Trophoblast cell (in vitro differentiated cells and primary cell): ENCODE data around the gene ATF3.

Experiments used
- DNase-seq, 2 donors: peaks; one replicate each; pipeline ENCODE4 v3.0.0-alpha.2; 2016
- H2AFZ ChIP-seq: 2 replicates; pipeline ENCODE4 v1.6.1; 2013; ENCODE audit warnings: low read length, moderate library complexity, mild to moderate bottlenecking; ENCODE audit not compliant: insufficient read depth, poor library complexity
- H2AK5ac ChIP-seq: 2 replicates; pipeline ENCODE4 v1.6.1; 2013; ENCODE audit warnings: mild to moderate bottlenecking, low read length
- H2BK120ac ChIP-seq: 2 replicates; pipeline ENCODE4 v1.6.1; 2013; ENCODE audit warnings: low read length, mild to moderate bottlenecking, moderate library complexity; ENCODE audit not compliant: insufficient read depth, poor library complexity
- H2BK12ac ChIP-seq: 2 replicates; pipeline ENCODE4 v1.6.1; 2013; ENCODE audit warnings: mild to moderate bottlenecking, low read length, moderate library complexity
- H2BK5ac ChIP-seq: 2 replicates; pipeline ENCODE4 v1.6.1; 2013; ENCODE audit warnings: low read length, low read depth, moderate library complexity, mild to moderate bottlenecking; ENCODE audit not compliant: poor library complexity
- H3K14ac ChIP-seq: 2 replicates; pipeline ENCODE4 v1.6.1; 2013; ENCODE audit warnings: mild to moderate bottlenecking, low read length
- H3K18ac ChIP-seq: 2 replicates; pipeline ENCODE4 v1.6.1; 2013; ENCODE audit warnings: mild to moderate bottlenecking, low read length
- H3K23ac ChIP-seq: 2 replicates; pipeline ENCODE4 v1.6.1; 2013; ENCODE audit warnings: low read length
- H3K27ac ChIP-seq: 2 replicates; pipeline ENCODE4 v1.5.1; 2013; ENCODE audit warnings: low read depth, mild to moderate bottlenecking, inconsistent platforms, low read length, moderate library complexity
- H3K27me3 ChIP-seq: 2 replicates; pipeline ENCODE4 v1.6.1; 2013; ENCODE audit warnings: inconsistent platforms, mild to moderate bottlenecking, low read length, moderate library complexity; ENCODE audit not compliant: insufficient read depth
- H3K36me3 ChIP-seq, 2 experiments: 1 replicate in 1 of 2; 2 replicates in 1 of 2; pipeline ENCODE4 v1.6.1; 2013; ENCODE audit warnings: low read length in 2 of 2, mild to moderate bottlenecking in 2 of 2, moderate library complexity in 1 of 2; ENCODE audit not compliant: insufficient read depth in 2 of 2, control insufficient read depth in 1 of 2
- H3K4ac ChIP-seq: 2 replicates; pipeline ENCODE4 v1.6.1; 2013; ENCODE audit warnings: low read depth, mild to moderate bottlenecking, low read length, moderate library complexity
- H3K4me1 ChIP-seq, 2 experiments: 1 replicate in 1 of 2; 2 replicates in 1 of 2; pipeline ENCODE4 v1.6.1; 2013; ENCODE audit warnings: low read length in 2 of 2, mild to moderate bottlenecking in 2 of 2, moderate library complexity in 1 of 2; ENCODE audit not compliant: insufficient read depth in 2 of 2, control insufficient read depth in 1 of 2
- H3K4me2 ChIP-seq: 2 replicates; pipeline ENCODE4 v1.6.1; 2013; ENCODE audit warnings: inconsistent platforms, mild to moderate bottlenecking, low read length, moderate library complexity
- H3K4me3 ChIP-seq: 2 replicates; pipeline ENCODE4 v1.5.1; 2013; ENCODE audit warnings: mild to moderate bottlenecking, low read depth, low read length, inconsistent platforms
- H3K79me1 ChIP-seq: one replicate; pipeline ENCODE4 v1.6.1; 2013; ENCODE audit warnings: low read length
- H3K79me2 ChIP-seq: 2 replicates; pipeline ENCODE4 v1.6.1; 2013; ENCODE audit warnings: low read length, mild to moderate bottlenecking; ENCODE audit not compliant: control insufficient read depth, insufficient read depth, poor library complexity
- H3K9ac ChIP-seq: 2 replicates; pipeline ENCODE4 v1.6.1; 2013; ENCODE audit warnings: mild to moderate bottlenecking, low read length
- H3K9me3 ChIP-seq: 2 replicates; pipeline ENCODE4 v1.6.1; 2013; ENCODE audit warnings: low read depth, mild to moderate bottlenecking, control low read depth, inconsistent platforms, low read length; ENCODE audit not compliant: insufficient read depth
- H4K12ac ChIP-seq: 2 replicates; pipeline ENCODE4 v1.6.1; 2013; ENCODE audit warnings: low read depth, mild to moderate bottlenecking, low read length, moderate library complexity
- H4K8ac ChIP-seq: 2 replicates; pipeline ENCODE4 v1.6.1; 2013; ENCODE audit warnings: low read depth, mild to moderate bottlenecking, low read length, moderate library complexity
- H4K91ac ChIP-seq: one replicate; pipeline ENCODE4 v1.6.1; 2013; ENCODE audit warnings: low read depth, mild to moderate bottlenecking, low read length, moderate library complexity
- WGBS: extraction: QIAGEN DNeasy Blood & Tissue Kit; methylation state at CpG from one replicate; pipeline ENCODE4 v1.1.7; 2013; ENCODE audit warnings: missing lambda C conversion rate; ENCODE audit not compliant: insufficient read length, insufficient coverage; ENCODE audit errors: extremely low coverage; 5-methylcytosine and 5-hydroxymethylcytosine counted together

The ATF3 gene

DNA sequence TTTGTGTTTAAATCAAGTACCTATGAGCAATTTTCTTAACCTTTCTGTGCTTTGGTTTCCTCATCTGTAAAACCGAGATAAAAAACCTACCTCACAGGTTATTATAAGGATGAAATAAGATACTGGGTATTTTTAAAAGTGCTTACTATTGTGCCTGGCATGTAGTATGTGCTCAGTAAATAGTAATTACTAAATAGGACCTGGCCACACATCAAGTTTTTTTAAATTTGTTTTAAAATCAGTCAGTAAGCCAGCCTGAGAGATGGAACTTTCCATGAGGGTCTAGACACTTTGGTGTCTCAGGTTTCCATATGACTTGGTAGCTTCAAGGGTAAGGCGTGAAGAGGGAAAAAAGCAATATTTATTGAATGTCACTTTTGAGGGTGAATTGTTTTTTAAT is 7.0 kb upstream of the ATF3 start:
- Histone ChIP-seq H3K36me3 (no peaks in the 10 kb centered on the region), H3K27me3 (no peaks in the 10 kb centered on the region)

GRCh38 chr1:212605441-212606394 is 2.8 kb upstream of the ATF3 start:
- Histone ChIP-seq H3K79me2 (peaks cover 29% of the 10 kb centered on the region), H3K4me2 (peak overlapping the region; percentile 93), H3K27me3 (no peaks in the 10 kb centered on the region), H2AK5ac (peak overlapping the region; percentile 50), H3K79me1 (peaks cover 35% of the 10 kb centered on the region), H3K4me1 (peaks cover 13 to 25% of the 10 kb centered on the region in 2 experiments), H2BK12ac (peak overlapping the region; percentile 65), H3K36me3 (no peaks in the 10 kb centered on the region), H4K91ac (peak overlapping the region; percentile 31), H3K27ac (peak overlapping the region; percentile 39), H3K14ac (no peak overlapping the region), H2BK5ac (no peak overlapping the region), H4K12ac (no peak overlapping the region), H3K4ac (no peak overlapping the region), H4K8ac (no peak overlapping the region), H2BK120ac (peak overlapping the region; percentile 12), H3K18ac (no peak overlapping the region), H3K9me3 (no peaks in the 10 kb centered on the region), H3K23ac (no peak overlapping the region), H3K9ac (no peak overlapping the region), H2AFZ (no peak overlapping the region), H3K4me3 (no peak overlapping the region)
- WGBS, result no CpG with 5 or more reads among the region's 9 CpGs
- DNase-seq, result peak; percentile 51 to 83

More for the DNA sequence above, 7.0 kb upstream of the ATF3 start:
- Histone ChIP-seq H3K9ac (no peak overlapping the region), H3K27ac (no peak overlapping the region), H3K79me1 (peaks cover 14% of the 10 kb centered on the region), H2AFZ (no peak overlapping the region), H2AK5ac (no peak overlapping the region), H3K79me2 (peaks cover 3% of the 10 kb centered on the region), H3K14ac (no peak overlapping the region), H2BK120ac (no peak overlapping the region), H4K8ac (no peak overlapping the region), H2BK5ac (no peak overlapping the region), H3K23ac (no peak overlapping the region), H3K4me3 (no peak overlapping the region), H3K18ac (no peak overlapping the region), H4K12ac (no peak overlapping the region), H3K4me1 (peaks cover 3 to 19% of the 10 kb centered on the region in 2 experiments), H4K91ac (no peak overlapping the region), H3K4ac (no peak overlapping the region), H3K9me3 (no peaks in the 10 kb centered on the region), H2BK12ac (no peak overlapping the region), H3K4me2 (no peak overlapping the region)
- peak in 1 of 2 donors; percentile 19 for DNase-seq
- no CpG with 5 or more reads among the region's 2 CpGs for WGBS

DNA sequence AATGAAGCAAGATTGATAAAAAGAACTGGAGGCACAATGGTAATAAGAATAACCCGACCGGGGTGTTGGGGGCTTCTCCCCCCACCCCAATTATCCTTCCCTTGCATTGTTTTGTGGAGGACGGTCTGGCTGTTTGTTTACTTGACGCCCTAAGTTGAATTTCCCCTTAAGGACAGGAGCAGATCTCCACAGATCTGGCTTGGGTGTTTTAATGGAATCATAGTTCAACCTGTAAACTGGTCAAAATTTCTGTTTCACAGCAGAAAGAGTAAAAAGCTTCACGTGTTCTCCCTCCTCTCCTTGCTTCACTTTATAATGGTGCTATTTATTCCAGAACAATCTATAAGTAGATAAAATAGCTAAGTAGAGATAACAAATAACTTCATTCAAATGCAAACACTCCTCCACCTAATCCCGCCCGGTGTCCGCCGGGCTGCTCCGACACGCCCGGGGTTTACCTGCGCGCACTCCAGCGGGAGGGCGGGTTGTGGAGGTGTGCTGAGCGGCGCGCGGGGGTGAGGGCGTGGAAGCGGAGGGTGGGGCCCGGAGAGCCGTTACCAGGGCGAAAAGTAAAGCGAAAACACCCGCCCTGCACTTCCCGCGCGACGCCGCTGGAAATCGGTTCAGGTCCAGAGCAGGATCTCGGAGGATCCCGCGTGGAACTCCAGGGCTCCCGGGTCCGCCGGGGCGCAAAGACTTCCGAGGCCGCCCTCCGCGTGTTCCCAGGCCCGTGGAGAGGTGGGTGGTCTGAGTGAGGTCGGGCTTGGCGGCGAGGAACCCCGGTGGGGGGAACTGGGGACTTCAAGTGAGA is 2.0 kb upstream of the ATF3 start:
- H2BK5ac ChIP-seq, result no peak overlapping the region
- H3K9ac ChIP-seq, result peak overlapping the region; percentile 83
- peaks cover 35% of the 10 kb centered on the region for H3K79me1 ChIP-seq

GRCh38 chr1:212607206-212607912 is 1.2 kb upstream of the ATF3 start:
- H2BK12ac ChIP-seq, result peak overlapping the region; percentile 99
- H3K9ac ChIP-seq, result peak overlapping the region; percentile 83
- H3K36me3 ChIP-seq, result no peaks in the 10 kb centered on the region
- peak overlapping the region; percentile 88 for H3K4ac ChIP-seq
- peaks cover 16 to 34% of the 10 kb centered on the region in 2 experiments for H3K4me1 ChIP-seq
- peak overlapping the region; percentile 53 for H2AK5ac ChIP-seq
- H3K18ac ChIP-seq, result peak overlapping the region; percentile 97
- H4K8ac ChIP-seq, result peak overlapping the region; percentile 93
- H3K27me3 ChIP-seq, result no peaks in the 10 kb centered on the region
- peaks cover 35% of the 10 kb centered on the region for H3K79me1 ChIP-seq
- H3K27ac ChIP-seq, result peak overlapping the region; percentile 95
- H3K23ac ChIP-seq, result no peak overlapping the region
- peak overlapping the region; percentile 98 for H2BK120ac ChIP-seq
- WGBS, result no CpG with 5 or more reads among the region's 34 CpGs
- peak overlapping the region; percentile 91 for H4K12ac ChIP-seq
- H2AFZ ChIP-seq, result peak overlapping the region; percentile 81
- peak overlapping the region; percentile 98 for H3K14ac ChIP-seq
- H3K4me3 ChIP-seq, result peak overlapping the region; percentile 74
- peak; percentile 86 to 91 for DNase-seq
- H3K9me3 ChIP-seq, result no peaks in the 10 kb centered on the region
- peak overlapping the region; percentile 97 for H2BK5ac ChIP-seq
- H3K79me2 ChIP-seq, result peaks cover 29% of the 10 kb centered on the region
- peak overlapping the region; percentile 99 for H4K91ac ChIP-seq
- peak overlapping the region; percentile 93 for H3K4me2 ChIP-seq

More for the DNA sequence above, 2.0 kb upstream of the ATF3 start:
- peak overlapping the region; percentile 84 for H2BK12ac ChIP-seq
- no peak overlapping the region for H3K23ac ChIP-seq
- H3K4ac ChIP-seq, result peak overlapping the region; percentile 53
- H3K27ac ChIP-seq, result peak overlapping the region; percentile 36
- peak overlapping the region; percentile 97 for H3K18ac ChIP-seq
- peak overlapping the region; percentile 99 for H4K91ac ChIP-seq
- H2BK120ac ChIP-seq, result peak overlapping the region; percentile 98
- no peaks in the 10 kb centered on the region for H3K36me3 ChIP-seq
- no peaks in the 10 kb centered on the region for H3K27me3 ChIP-seq
- no peaks in the 10 kb centered on the region for H3K9me3 ChIP-seq
- peak overlapping the region; percentile 93 for H4K8ac ChIP-seq
- no peak overlapping the region for H2AK5ac ChIP-seq
- H4K12ac ChIP-seq, result no peak overlapping the region
- H2AFZ ChIP-seq, result peak overlapping the region; percentile 58
- WGBS, result no CpG with 5 or more reads among the region's 49 CpGs
- H3K4me3 ChIP-seq, result peak overlapping the region; percentile 74
- H3K4me2 ChIP-seq, result peak overlapping the region; percentile 93
- DNase-seq, result peak; percentile 83 to 87
- peaks cover 29% of the 10 kb centered on the region for H3K79me2 ChIP-seq
- H3K4me1 ChIP-seq, result peaks cover 13 to 31% of the 10 kb centered on the region in 2 experiments
- H3K14ac ChIP-seq, result peak overlapping the region; percentile 98
